Ovary (tissue), 9 donors: ENCODE measurements around the gene NFIB. TPM values are rescaled to one million over a fixed set of nuclear protein-coding genes. Genes with fewer than 3 reads are reported as not detected.
A peak's percentile ranks its signal among the peaks of the same experiment; 100 is the strongest.

Experiments
- DNase-seq, 5 donors: peaks; one replicate each; pipeline ENCODE4 v3.0.0-alpha.2; 2019 to 2020
- H3K27ac ChIP-seq, 2 donors: fragments of 200-600 bp; one replicate each; pipeline versions ENCODE4 v1.5.1 to v1.8.0; 2019 to 2022
- H3K27me3 ChIP-seq: fragments of 200-600 bp; one replicate; pipeline ENCODE4 v1.8.0; 2022
- H3K36me3 ChIP-seq: fragments of 200-600 bp; sonication (generic); one replicate; pipeline ENCODE4 v1.5.1; 2019
- H3K4me1 ChIP-seq: one replicate; pipeline ENCODE4 v1.8.1; 2013; ENCODE audit warnings: mild to moderate bottlenecking, moderate library complexity; ENCODE audit not compliant: insufficient read depth
- H3K4me3 ChIP-seq: fragments of 200-600 bp; sonication (generic); one replicate; pipeline ENCODE4 v1.5.1; 2017
- H3K9me3 ChIP-seq, 2 donors: fragments of 200-600 bp in 1 of 2; sonication (generic) in 1 of 2; one replicate each; pipeline versions ENCODE4 v1.5.1 to v1.8.1; 2013 to 2019; ENCODE audit warnings: mild to moderate bottlenecking in 1 of 2, moderate library complexity in 1 of 2
- EP300 ChIP-seq: sonication (generic); formaldehyde crosslinking; IDR thresholded peaks from one replicate; pipeline ENCODE4 v1.6.1; 2017; ENCODE audit warnings: antibody characterized with exemption
- POLR2A ChIP-seq: fragments of 450-650 bp; IDR thresholded peaks from one replicate; pipeline ENCODE4 v1.6.1; 2017; ENCODE audit warnings: antibody characterized with exemption, mild to moderate bottlenecking, moderate library complexity
- WGBS, 3 donors: extraction: QIAGEN DNeasy Blood & Tissue Kit in 1 of 3; methylation state at CpG; one replicate each; pipeline versions ENCODE4 v1.1.5 to v1.1.7; 2013 to 2017; 5-methylcytosine and 5-hydroxymethylcytosine counted together
- intact Hi-C, 4 donors: fragments of 100-400 bp; cut with DNase I; formaldehyde crosslinking; loops; one replicate each; pipeline versions ENCODE4 v1.11.0 to v1.15.1; 2022 to 2023
- polyA plus RNA-seq, 2 donors: library from polyadenylated mRNA; stranded (reverse); fragments of 200-250 nt in 1 of 2; fragments of 350-450 nt in 1 of 2; fragmentation: Illumina TruSeq in 1 of 2; extraction: RNeasy Lipid Tissue Mini Kit (QIAGEN cat#74804) in 1 of 2; gene quantifications; one replicate each; pipeline ENCODE4 v1.2.3, GENCODE V29; 2013 to 2014
- total RNA-seq, 7 donors: library from RNA; depleted of rRNA in 2 of 7; stranded (reverse); fragments of >200 nt in 2 of 7; fragmentation: NEBNext Ultra II Directional in 3 of 7; extraction: Animal tissue kit (Norgen Biotek cat#: 25700) in 3 of 7; gene quantifications; one replicate each; pipeline versions ENCODE4 v1.1.0 to v1.2.4, GENCODE V29; 2016 to 2023
- TF ChIP-seq, protein P1 (sequence below), 3 donors: fragments of 450-650 bp in 2 of 3; fragments of 200-600 bp in 1 of 3; IDR thresholded peaks; one replicate each; pipeline versions ENCODE4 v1.5.1 to v1.8.0; 2016 to 2022; ENCODE audit warnings: antibody characterized with exemption in 3 of 3, mild to moderate bottlenecking in 1 of 3
- donor health status: DM: no; HTN: no; CAD: no; lungs with moderate emphysema.
- donor health status: DM: no; HTN: no; CAD: no.
- donor health status: Bipolar disorder and iron deficiency.
- donor health status: DM: yes; HTN: yes; CAD: no.
- donor health status: DM: no; HTN: no; CAD: no.
- donor health status: DM: yes; HTN: yes; CAD: no.

NFIB gene
- total and polyA plus RNA-seq, 9 donors = 8.7 to 111 (median 53.2) TPM

DNA sequence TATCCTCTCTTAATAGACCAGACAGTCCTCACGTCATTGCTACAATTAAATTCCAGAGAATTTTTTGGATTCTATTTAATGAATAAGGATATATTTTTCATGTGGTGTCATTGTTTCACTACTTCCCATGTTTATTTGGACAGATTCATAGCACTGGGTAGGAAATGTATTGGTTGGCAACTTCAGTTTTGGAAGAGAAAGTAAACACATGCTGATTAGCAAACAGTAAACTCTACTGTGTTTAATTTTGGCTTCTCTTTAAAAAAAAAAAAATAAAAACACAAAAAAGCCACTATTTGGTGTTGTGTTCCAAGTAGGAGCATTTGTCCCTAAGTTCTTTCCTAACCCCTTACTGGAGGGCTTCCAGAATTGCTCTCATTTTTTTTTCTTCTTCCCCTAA lies 77.3 kb downstream of the NFIB start:
- intact Hi-C loops = no loop called here
- DNase-seq = no peak
- H3K4me1 ChIP-seq = no peaks in the 10 kb centered on the region
- WGBS, 3 donors = 14 to 45% (median 43%) methylated on average over 1 of the region's 1 CpG
- H3K4me3 ChIP-seq = no peak overlapping the region
- H3K9me3 ChIP-seq = no peaks in the 10 kb centered on the region
- H3K36me3 ChIP-seq = no peaks in the 10 kb centered on the region
- TF ChIP-seq, protein P1, sequence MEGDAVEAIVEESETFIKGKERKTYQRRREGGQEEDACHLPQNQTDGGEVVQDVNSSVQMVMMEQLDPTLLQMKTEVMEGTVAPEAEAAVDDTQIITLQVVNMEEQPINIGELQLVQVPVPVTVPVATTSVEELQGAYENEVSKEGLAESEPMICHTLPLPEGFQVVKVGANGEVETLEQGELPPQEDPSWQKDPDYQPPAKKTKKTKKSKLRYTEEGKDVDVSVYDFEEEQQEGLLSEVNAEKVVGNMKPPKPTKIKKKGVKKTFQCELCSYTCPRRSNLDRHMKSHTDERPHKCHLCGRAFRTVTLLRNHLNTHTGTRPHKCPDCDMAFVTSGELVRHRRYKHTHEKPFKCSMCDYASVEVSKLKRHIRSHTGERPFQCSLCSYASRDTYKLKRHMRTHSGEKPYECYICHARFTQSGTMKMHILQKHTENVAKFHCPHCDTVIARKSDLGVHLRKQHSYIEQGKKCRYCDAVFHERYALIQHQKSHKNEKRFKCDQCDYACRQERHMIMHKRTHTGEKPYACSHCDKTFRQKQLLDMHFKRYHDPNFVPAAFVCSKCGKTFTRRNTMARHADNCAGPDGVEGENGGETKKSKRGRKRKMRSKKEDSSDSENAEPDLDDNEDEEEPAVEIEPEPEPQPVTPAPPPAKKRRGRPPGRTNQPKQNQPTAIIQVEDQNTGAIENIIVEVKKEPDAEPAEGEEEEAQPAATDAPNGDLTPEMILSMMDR (IDR thresholded peaks at IDR 0.05) = no peak
- TF ChIP-seq EP300 = no peak
- TF ChIP-seq POLR2A = no peak
- no peaks in the 10 kb centered on the region for H3K27me3 ChIP-seq
- no peak overlapping the region for H3K27ac ChIP-seq

DNA sequence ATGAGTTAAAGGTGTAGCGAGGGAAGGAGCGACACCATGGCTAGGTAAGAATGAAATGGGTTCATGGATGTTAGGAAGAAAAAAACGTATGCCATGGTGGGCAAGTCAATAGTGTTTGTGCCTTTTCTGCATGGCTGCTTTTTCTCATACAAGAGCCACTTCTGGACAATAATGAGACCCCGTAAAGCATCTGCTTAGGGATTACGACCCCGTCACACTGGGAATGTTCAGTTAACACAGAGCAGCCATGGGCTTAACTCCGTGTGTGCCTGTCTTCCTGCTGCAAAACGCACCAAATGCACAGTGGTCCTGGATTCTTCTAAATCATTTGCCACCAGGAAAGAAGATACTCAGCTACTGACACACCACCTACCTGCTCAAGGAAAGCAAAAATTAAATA lies 81.8 kb downstream of the NFIB start:
- TF ChIP-seq, protein P1 (IDR thresholded peaks at IDR 0.05) = no peak
- TF ChIP-seq POLR2A (no peak), EP300 (no peak)
- no peaks in the 10 kb centered on the region for H3K4me1 ChIP-seq
- H3K4me3 ChIP-seq = no peak overlapping the region
- H3K9me3 ChIP-seq = no peaks in the 10 kb centered on the region
- DNase-seq = no peak
- intact Hi-C loops = no loop called here
- WGBS, 3 donors = 87 to 92% (median 88%) methylated on average over 8 of the region's 8 CpGs
- no peaks in the 10 kb centered on the region for H3K27me3 ChIP-seq
- H3K27ac ChIP-seq = no peak overlapping the region
- no peaks in the 10 kb centered on the region for H3K36me3 ChIP-seq

DNA sequence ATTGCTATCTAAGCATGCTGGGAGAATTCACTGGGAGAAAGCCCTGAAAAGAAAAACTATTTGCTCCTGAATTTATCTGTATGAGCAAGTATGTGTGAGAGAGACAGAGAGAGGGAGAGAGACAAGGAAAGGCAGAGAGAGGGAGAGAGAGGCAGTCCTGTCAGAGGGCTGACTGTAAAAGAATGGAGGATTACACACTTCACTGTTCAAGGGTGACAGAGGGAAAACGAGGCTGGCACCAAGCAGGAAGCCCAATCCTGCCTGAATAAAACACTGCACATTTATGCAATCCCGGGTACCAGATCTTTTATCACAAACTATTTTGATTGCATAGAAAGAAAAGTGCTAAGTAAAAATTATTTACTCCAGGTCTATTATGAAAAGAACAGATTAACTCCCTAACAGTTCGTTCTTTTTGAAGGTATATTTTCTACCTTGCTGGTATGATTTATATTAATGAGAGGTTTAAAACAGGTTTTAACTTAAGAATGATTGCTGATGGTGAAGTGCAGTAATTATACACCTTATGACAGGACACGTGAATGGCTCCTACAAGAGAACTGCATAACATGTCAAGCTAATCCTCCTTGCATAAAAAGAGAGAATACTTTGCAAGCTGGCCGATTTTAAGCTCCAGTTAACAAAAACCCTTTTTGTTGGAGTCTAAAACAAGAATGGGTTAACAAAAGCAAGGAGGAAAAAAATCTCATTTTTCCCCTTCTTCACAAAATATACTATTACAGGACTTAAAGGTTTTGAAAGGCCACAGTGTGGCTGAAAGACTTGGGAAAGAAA lies 82.5 kb downstream of the NFIB start:
- TF ChIP-seq POLR2A (no peak), EP300 (no peak)
- TF ChIP-seq, protein P1 (IDR thresholded peaks at IDR 0.05) = no peak
- intact Hi-C loops = no loop called here

DNA sequence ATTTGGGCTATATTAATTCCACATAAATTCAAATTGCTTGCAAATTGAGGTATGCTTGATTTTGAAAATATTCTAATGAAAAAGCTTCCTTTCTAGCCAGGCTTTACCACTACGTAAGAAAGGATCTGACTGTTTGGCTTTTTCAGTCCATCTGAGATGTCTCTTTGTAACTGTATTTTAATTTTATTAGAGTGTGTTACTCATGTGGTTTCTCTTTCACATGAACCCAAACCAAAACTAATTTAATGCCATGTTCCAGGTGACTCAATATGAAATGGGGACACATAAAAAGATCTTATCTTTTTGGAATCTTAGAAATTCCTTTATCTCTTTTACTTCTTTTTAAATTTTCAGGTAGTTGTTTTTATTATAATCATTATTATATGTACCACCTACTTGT lies 85.3 kb downstream of the NFIB start:
- Histone ChIP-seq H3K36me3 (no peaks in the 10 kb centered on the region), H3K4me1 (no peaks in the 10 kb centered on the region), H3K27me3 (no peaks in the 10 kb centered on the region), H3K4me3 (no peak overlapping the region), H3K27ac (no peak overlapping the region), H3K9me3 (no peaks in the 10 kb centered on the region)
- 88 to 97% (median 97%) methylated on average over 1 of the region's 1 CpG for WGBS, 3 donors
- DNase-seq = no peak
- intact Hi-C loops = no loop called here
- no peak for TF ChIP-seq EP300
- TF ChIP-seq, protein P1 (IDR thresholded peaks at IDR 0.05) = no peak
- no peak for TF ChIP-seq POLR2A

More for the DNA sequence above, 82.5 kb downstream of the NFIB start:
- no peaks in the 10 kb centered on the region for H3K36me3 ChIP-seq
- H3K27ac ChIP-seq = no peak overlapping the region
- peak overlapping the region; percentile 4 for H3K4me3 ChIP-seq
- no peaks in the 10 kb centered on the region for H3K27me3 ChIP-seq
- no peak for DNase-seq
- 82 to 84% (median 83%) methylated on average over 5 of the region's 5 CpGs for WGBS, 3 donors
- H3K9me3 ChIP-seq = no peaks in the 10 kb centered on the region
- no peaks in the 10 kb centered on the region for H3K4me1 ChIP-seq
